Psoas muscle (tissue), 8 donors: ENCODE measurements around the gene ALPK3. TPM values are rescaled to one million over a fixed set of nuclear protein-coding genes. Genes with fewer than 3 reads are reported as not detected.

Experiments
- ATAC-seq, 4 donors: fragments of 200-7000 bp; cut with Tn5 transposase; one replicate each; pipeline ENCODE4 v1.9.1; 2020; ENCODE audit warnings: moderate library complexity in 3 of 4, mild to moderate bottlenecking in 2 of 4
- DNase-seq, 2 donors: peaks; one replicate each; pipeline ENCODE4 v3.0.0-alpha.2; 2020
- H3K27ac ChIP-seq: fragments of 200-600 bp; one replicate; pipeline ENCODE4 v1.8.0; 2022
- H3K27me3 ChIP-seq, 3 donors: fragments of 200-600 bp in 1 of 3; one replicate each; pipeline versions ENCODE4 v1.6.1 to v1.8.0; 2013 to 2022; ENCODE audit warnings: low read length in 2 of 3, mild to moderate bottlenecking in 2 of 3, moderate library complexity in 1 of 3; ENCODE audit not compliant: insufficient read depth in 3 of 3
- H3K36me3 ChIP-seq, 2 donors: fragments of 200-600 bp in 1 of 2; one replicate each; pipeline versions ENCODE4 v1.6.1 to v1.8.0; 2013 to 2022; ENCODE audit warnings: low read depth in 1 of 2, mild to moderate bottlenecking in 1 of 2, moderate library complexity in 1 of 2; ENCODE audit not compliant: insufficient read depth in 1 of 2
- H3K4me1 ChIP-seq: fragments of 200-600 bp; one replicate; pipeline ENCODE4 v1.8.0; 2022
- H3K4me3 ChIP-seq: fragments of 200-600 bp; one replicate; pipeline ENCODE4 v1.8.0; 2022; ENCODE audit warnings: mild to moderate bottlenecking
- H3K9me3 ChIP-seq: fragments of 200-600 bp; one replicate; pipeline ENCODE4 v1.8.0; 2022
- WGBS, 3 donors: extraction: QIAGEN DNeasy Blood & Tissue Kit; methylation state at CpG; one replicate each; pipeline versions ENCODE4 v1.1.6 to v1.1.7; 2013; 5-methylcytosine and 5-hydroxymethylcytosine counted together
- intact Hi-C, 2 donors: fragments of 100-400 bp; cut with DNase I; formaldehyde crosslinking; loops; one replicate each; pipeline versions ENCODE4 v1.11.0 to v1.14.2; 2022
- polyA plus RNA-seq, 3 donors: library from polyadenylated mRNA; stranded (reverse); fragments of 200-250 nt; gene quantifications; one replicate each; pipeline ENCODE4 v1.2.3, GENCODE V29; 2013
- total RNA-seq, 4 donors: library from RNA; stranded (reverse); fragmentation: NEBNext Ultra II Directional in 2 of 4; extraction: Animal tissue kit (Norgen Biotek cat#: 25700) in 2 of 4; gene quantifications; one replicate each; pipeline versions ENCODE4 v1.2.1 to v1.2.4, GENCODE V29; 2021 to 2023
- TF ChIP-seq, protein P1 (sequence below): fragments of 200-600 bp; IDR thresholded peaks from one replicate; pipeline ENCODE4 v1.8.0; 2022; ENCODE audit warnings: antibody characterized with exemption
- donor health status: healthy with polysubstance abuse.
- donor health status: DM: no; HTN: no; CAD: no; lungs with moderate emphysema.
- donor health status: Bipolar disorder and iron deficiency.
- donor health status: healthy.
- donor health status: DM: yes; HTN: yes; CAD: no.
- donor health status: DM: no; HTN: no; CAD: no.
- donor health status: DM: no; HTN: no; CAD: no.
- donor health status: DM: yes; HTN: yes; CAD: no.

The ALPK3 gene
- total and polyA plus RNA-seq, 7 donors = 75.7 to 461 (median 245) TPM

DNA sequence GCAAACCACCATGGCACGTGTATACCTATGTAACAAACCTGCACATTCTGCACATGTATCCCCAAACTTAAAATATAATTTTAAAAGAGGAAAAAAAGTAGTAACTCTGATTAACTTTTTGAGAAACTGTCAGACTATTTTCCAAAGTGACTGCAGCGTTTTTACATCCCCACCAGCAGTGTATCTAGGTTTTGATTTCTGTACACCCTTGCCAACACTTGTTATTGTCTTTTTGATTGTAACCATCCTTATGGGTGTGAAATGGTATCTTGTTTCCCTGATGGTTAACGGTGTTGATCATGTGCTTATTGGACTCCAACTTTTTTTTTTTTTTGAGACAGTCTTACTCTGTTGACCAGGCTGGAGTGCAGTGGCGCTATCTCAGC lies 23.0 kb upstream of the ALPK3 start:
- 78 to 91% (median 82%) methylated on average over 4 of the region's 4 CpGs for WGBS, 3 donors
- TF ChIP-seq, protein P1, sequence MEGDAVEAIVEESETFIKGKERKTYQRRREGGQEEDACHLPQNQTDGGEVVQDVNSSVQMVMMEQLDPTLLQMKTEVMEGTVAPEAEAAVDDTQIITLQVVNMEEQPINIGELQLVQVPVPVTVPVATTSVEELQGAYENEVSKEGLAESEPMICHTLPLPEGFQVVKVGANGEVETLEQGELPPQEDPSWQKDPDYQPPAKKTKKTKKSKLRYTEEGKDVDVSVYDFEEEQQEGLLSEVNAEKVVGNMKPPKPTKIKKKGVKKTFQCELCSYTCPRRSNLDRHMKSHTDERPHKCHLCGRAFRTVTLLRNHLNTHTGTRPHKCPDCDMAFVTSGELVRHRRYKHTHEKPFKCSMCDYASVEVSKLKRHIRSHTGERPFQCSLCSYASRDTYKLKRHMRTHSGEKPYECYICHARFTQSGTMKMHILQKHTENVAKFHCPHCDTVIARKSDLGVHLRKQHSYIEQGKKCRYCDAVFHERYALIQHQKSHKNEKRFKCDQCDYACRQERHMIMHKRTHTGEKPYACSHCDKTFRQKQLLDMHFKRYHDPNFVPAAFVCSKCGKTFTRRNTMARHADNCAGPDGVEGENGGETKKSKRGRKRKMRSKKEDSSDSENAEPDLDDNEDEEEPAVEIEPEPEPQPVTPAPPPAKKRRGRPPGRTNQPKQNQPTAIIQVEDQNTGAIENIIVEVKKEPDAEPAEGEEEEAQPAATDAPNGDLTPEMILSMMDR = no peak
- no peaks in the 10 kb centered on the region for H3K9me3 ChIP-seq
- peaks cover 3 to 70% of the 10 kb centered on the region in 2 donors for H3K36me3 ChIP-seq
- no peaks in the 10 kb centered on the region for H3K27me3 ChIP-seq
- H3K27ac ChIP-seq = no peak overlapping the region
- intact Hi-C loops = no loop called here
- no peak overlapping the region for H3K4me3 ChIP-seq
- H3K4me1 ChIP-seq = peaks cover 7% of the 10 kb centered on the region
- DNase-seq (no peak), ATAC-seq (no peak)

DNA sequence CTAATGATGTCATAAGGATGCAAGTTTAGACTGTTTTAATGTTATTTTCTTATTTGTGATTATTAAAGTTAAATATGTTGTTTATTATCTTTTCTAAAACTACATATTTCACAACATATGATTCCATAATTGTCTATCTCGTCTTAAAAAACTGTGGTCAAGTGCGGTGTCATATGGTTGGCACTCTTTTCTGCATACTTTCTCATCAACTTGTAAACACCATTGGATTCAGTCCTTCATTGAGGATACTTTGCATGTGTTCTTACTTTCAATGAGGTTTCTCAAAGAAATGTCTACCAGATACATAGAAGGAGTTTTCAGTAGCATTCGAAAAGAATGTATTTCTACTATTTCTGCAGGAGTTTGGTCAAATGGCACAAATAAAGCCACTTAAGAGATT lies 22.0 kb upstream of the ALPK3 start:
- no peaks in the 10 kb centered on the region for H3K27me3 ChIP-seq
- no peaks in the 10 kb centered on the region for H3K9me3 ChIP-seq
- peaks cover 3 to 80% of the 10 kb centered on the region in 2 donors for H3K36me3 ChIP-seq
- TF ChIP-seq, protein P1 = no peak
- ATAC-seq = no peak
- DNase-seq = no peak
- H3K27ac ChIP-seq = no peak overlapping the region
- H3K4me1 ChIP-seq = peaks cover 5% of the 10 kb centered on the region
- no peak overlapping the region for H3K4me3 ChIP-seq
- WGBS, 3 donors = 58 to 77% (median 63%) methylated on average over 3 of the region's 3 CpGs
- intact Hi-C loops = no loop called here

DNA sequence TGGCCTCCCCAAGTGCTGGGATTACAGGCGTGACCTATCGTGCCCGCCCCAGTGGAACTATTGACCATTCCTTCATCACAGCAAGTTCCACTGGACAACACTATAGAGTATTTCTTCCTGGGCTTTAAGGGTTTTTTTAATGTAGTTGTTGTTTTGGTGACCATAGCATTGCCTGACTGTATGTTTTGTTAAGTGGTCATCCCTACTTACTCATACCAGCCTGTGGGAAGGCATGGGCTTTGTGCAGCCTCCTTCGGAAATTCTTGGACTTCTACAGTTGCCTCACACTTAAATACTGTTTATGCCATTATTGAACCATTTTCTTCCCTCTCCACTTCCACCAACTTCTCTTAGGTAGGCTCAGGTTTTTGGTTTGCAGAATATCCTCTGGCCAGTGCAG lies 19.9 kb upstream of the ALPK3 start:
- Histone ChIP-seq H3K27ac (no peak overlapping the region), H3K27me3 (no peaks in the 10 kb centered on the region), H3K9me3 (no peaks in the 10 kb centered on the region), H3K4me1 (peaks cover 5% of the 10 kb centered on the region), H3K4me3 (no peak overlapping the region), H3K36me3 (peaks cover 0 to 80% of the 10 kb centered on the region in 2 donors)
- DNase-seq (no peak), ATAC-seq (no peak)
- TF ChIP-seq, protein P1 = no peak
- intact Hi-C loops = no loop called here
- 75 to 89% (median 85%) methylated on average over 4 of the region's 4 CpGs for WGBS, 3 donors

DNA sequence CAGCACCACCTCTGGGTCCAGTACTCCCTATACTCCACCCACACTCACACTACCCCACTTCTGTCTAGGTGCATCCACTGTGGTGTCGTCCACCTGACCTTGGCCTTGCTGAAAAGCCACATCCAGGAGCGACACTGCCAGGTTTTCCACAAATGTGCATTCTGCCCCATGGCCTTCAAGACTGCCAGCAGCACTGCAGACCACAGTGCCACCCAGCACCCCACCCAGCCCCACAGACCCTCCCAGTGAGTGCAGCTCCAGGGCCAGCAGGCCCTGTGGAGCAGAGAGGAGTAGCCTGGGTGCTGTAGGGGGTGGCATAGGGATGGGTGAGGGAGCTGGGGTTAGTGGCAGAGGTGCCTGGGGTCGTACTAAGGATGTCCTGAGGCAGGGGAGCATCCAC lies 19.4 kb upstream of the ALPK3 start:
- Histone ChIP-seq H3K36me3 (peaks cover 0 to 80% of the 10 kb centered on the region in 2 donors), H3K4me3 (no peak overlapping the region), H3K9me3 (no peaks in the 10 kb centered on the region), H3K27ac (no peak overlapping the region), H3K4me1 (peaks cover 5% of the 10 kb centered on the region), H3K27me3 (no peaks in the 10 kb centered on the region)
- 79 to 94% (median 92%) methylated on average over 3 of the region's 3 CpGs for WGBS, 3 donors
- ATAC-seq (peak in 1 of 4 donors; percentile 7), DNase-seq (no peak)
- TF ChIP-seq, protein P1 = no peak
- intact Hi-C loops = no loop called here

DNA sequence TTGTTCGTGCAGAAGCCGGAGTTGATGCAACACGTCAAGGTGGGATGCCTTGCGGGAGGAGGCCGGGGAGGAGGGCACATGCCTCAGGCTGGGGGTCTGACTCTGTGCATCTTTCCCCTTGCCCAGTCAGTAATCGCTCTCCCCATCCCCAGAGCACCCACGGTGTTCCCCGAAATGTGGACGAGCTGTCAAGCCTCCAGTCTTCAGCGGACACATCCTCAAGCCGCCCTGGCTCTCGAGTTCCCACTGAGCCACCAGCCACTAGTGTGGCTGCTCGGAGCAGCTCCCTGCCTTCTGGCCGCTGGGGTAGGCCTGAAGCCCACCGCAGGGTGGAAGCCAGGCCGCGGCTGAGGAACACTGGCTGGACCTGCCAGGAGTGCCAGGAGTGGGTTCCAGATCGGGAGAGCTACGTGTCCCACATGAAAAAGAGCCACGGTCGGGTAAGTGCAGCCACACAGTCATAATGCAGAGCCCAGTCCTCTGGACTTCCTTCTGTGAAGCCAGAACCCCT lies 18.7 kb upstream of the ALPK3 start:
- ATAC-seq = no peak
- H3K27me3 ChIP-seq = no peaks in the 10 kb centered on the region
- peaks cover 4 to 80% of the 10 kb centered on the region in 2 donors for H3K36me3 ChIP-seq
- peaks cover 5% of the 10 kb centered on the region for H3K4me1 ChIP-seq
- no peak overlapping the region for H3K27ac ChIP-seq
- intact Hi-C loops = no loop called here
- WGBS, 3 donors = 94 to 95% (median 95%) methylated on average over 20 to 21 of the region's 21 CpGs
- H3K4me3 ChIP-seq = no peak overlapping the region
- DNase-seq = no peak
- H3K9me3 ChIP-seq = no peaks in the 10 kb centered on the region
- TF ChIP-seq, protein P1 = no peak
